Breast epithelium (tissue), 4 donors: Measurements from ENCODE around the gene PLA2G15. TPM values are rescaled to one million over a fixed set of nuclear protein-coding genes. Genes with fewer than 3 reads are reported as not detected.

Experiments used
- DNase-seq, 2 donors: peaks; one replicate each; pipeline ENCODE4 v3.0.0-alpha.2; 2019; ENCODE audit warnings: low spot score in 2 of 2
- H3K27ac ChIP-seq, 2 donors: fragments of 200-600 bp; sonication (generic) in 1 of 2; one replicate each; pipeline ENCODE4 v1.5.1; 2016 to 2019; ENCODE audit warnings: mild to moderate bottlenecking in 1 of 2
- H3K27me3 ChIP-seq, 2 donors: fragments of 200-600 bp; sonication (generic) in 1 of 2; one replicate each; pipeline versions ENCODE4 v1.5.1 to v1.6.0; 2017 to 2019; ENCODE audit warnings: control low read depth in 1 of 2, mild to moderate bottlenecking in 1 of 2
- H3K36me3 ChIP-seq: fragments of 200-600 bp; one replicate; pipeline ENCODE4 v1.5.1; 2019
- H3K4me1 ChIP-seq, 2 donors: fragments of 200-600 bp; sonication (generic); one replicate each; pipeline ENCODE4 v1.5.1; 2016 to 2019; ENCODE audit warnings: control low read depth in 1 of 2
- H3K4me3 ChIP-seq, 3 donors: fragments of 200-600 bp; sonication (generic); 1 replicate in 2 of 3; 2 replicates in 1 of 3; pipeline ENCODE4 v1.5.1; 2016 to 2019; ENCODE audit warnings: mild to moderate bottlenecking in 3 of 3, moderate library complexity in 2 of 3
- H3K9me3 ChIP-seq, 2 donors: fragments of 200-600 bp; sonication (generic) in 1 of 2; one replicate each; pipeline ENCODE4 v1.5.1; 2016 to 2019; ENCODE audit warnings: control low read depth in 1 of 2
- CTCF ChIP-seq, 3 donors: fragments of 450-650 bp; IDR thresholded peaks; one replicate each; pipeline ENCODE4 v1.5.1; 2016 to 2017; ENCODE audit warnings: antibody characterized with exemption in 3 of 3, mild to moderate bottlenecking in 3 of 3, moderate library complexity in 3 of 3
- POLR2A ChIP-seq: fragments of 450-650 bp; IDR thresholded peaks from one replicate; pipeline ENCODE4 v1.6.1; 2016; ENCODE audit warnings: antibody characterized with exemption, mild to moderate bottlenecking, moderate library complexity
- POLR2AphosphoS5 ChIP-seq, 3 donors: sonication (generic); formaldehyde crosslinking; IDR thresholded peaks; one replicate each; pipeline ENCODE4 v1.6.1; 2017; ENCODE audit warnings: antibody characterized with exemption in 3 of 3
- intact Hi-C: fragments of 100-400 bp; cut with DNase I; formaldehyde crosslinking; loops from one replicate; pipeline ENCODE4 v1.15.1; 2023; ENCODE audit warnings: low total_unique reads
- total RNA-seq, 3 donors: library from RNA; depleted of rRNA; stranded (reverse); fragments of >200 nt; gene quantifications; one replicate each; pipeline ENCODE4 v1.1.0, GENCODE V29; 2016

The PLA2G15 gene
- total RNA-seq, 3 donors from 2014 or later = 15.4 to 34.7 (median 19.8) TPM

GRCh38 chr16:68238029-68238345 is 7.2 kb upstream of the PLA2G15 start:
- H3K4me1 ChIP-seq = no peaks in the 10 kb centered on the region
- intact Hi-C loops = loop anchor here (10.0 kb wide), 1 partner anchor 153 kb away; the partner anchor contains the start of gene NFATC3
- DNase-seq = no peak
- no peaks in the 10 kb centered on the region for H3K36me3 ChIP-seq
- peak overlapping the region; percentile 59 to 72 (median 68) for H3K4me3 ChIP-seq
- no peaks in the 10 kb centered on the region for H3K27me3 ChIP-seq
- H3K9me3 ChIP-seq = no peaks in the 10 kb centered on the region
- TF ChIP-seq POLR2A = no peak
- TF ChIP-seq POLR2AphosphoS5 (IDR thresholded peaks at IDR 0.05) = no peak
- no peak for TF ChIP-seq CTCF (IDR thresholded peaks at IDR 0.05)
- peak overlapping the region; percentile 90 to 94 for H3K27ac ChIP-seq

GRCh38 chr16:68242085-68242484 is 3.1 kb upstream of the PLA2G15 start:
- no peak overlapping the region for H3K4me3 ChIP-seq
- H3K36me3 ChIP-seq = no peaks in the 10 kb centered on the region
- TF ChIP-seq CTCF (IDR thresholded peaks at IDR 0.05) (no peak), POLR2AphosphoS5 (IDR thresholded peaks at IDR 0.05) (no peak), POLR2A (no peak)
- intact Hi-C loops = no loop called here
- no peaks in the 10 kb centered on the region for H3K27me3 ChIP-seq
- H3K27ac ChIP-seq = no peak overlapping the region
- peaks cover 6 to 12% of the 10 kb centered on the region in 2 donors for H3K4me1 ChIP-seq
- DNase-seq = no peak
- no peaks in the 10 kb centered on the region for H3K9me3 ChIP-seq

- no peak for DNase-seq
- Histone ChIP-seq H3K4me3 (no peak overlapping the region), H3K4me1 (peaks cover 6 to 12% of the 10 kb centered on the region in 2 donors), H3K36me3 (no peaks in the 10 kb centered on the region), H3K9me3 (no peaks in the 10 kb centered on the region), H3K27ac (no peak overlapping the region), H3K27me3 (no peaks in the 10 kb centered on the region)
- intact Hi-C loops = no loop called here
- no peak for TF ChIP-seq POLR2AphosphoS5 (IDR thresholded peaks at IDR 0.05)
- TF ChIP-seq CTCF (IDR thresholded peaks at IDR 0.05) = no peak
- no peak for TF ChIP-seq POLR2A
Measured at GRCh38 chr16:68242926-68243858, 2.0 kb upstream of the PLA2G15 start.

- H3K27ac ChIP-seq = peak overlapping the region; percentile 35 to 49
- no peaks in the 10 kb centered on the region for H3K9me3 ChIP-seq
- intact Hi-C loops = no loop called here
- TF ChIP-seq POLR2A (no peak), CTCF (IDR thresholded peaks at IDR 0.05) (no peak), POLR2AphosphoS5 (IDR thresholded peaks at IDR 0.05) (no peak)
- no peaks in the 10 kb centered on the region for H3K36me3 ChIP-seq
- peak overlapping the region; percentile 88 to 92 (median 91) for H3K4me3 ChIP-seq
- DNase-seq = no peak
- no peaks in the 10 kb centered on the region for H3K27me3 ChIP-seq
- H3K4me1 ChIP-seq = peaks cover 6 to 12% of the 10 kb centered on the region in 2 donors
Measured at GRCh38 chr16:68244481-68244902, 681 bp upstream of the PLA2G15 start.

- Histone ChIP-seq H3K27me3 (no peaks in the 10 kb centered on the region), H3K27ac (no peak overlapping the region), H3K4me1 (peaks cover 6 to 12% of the 10 kb centered on the region in 2 donors), H3K4me3 (peak overlapping the region; percentile 88 to 92 (median 91)), H3K9me3 (no peaks in the 10 kb centered on the region), H3K36me3 (no peaks in the 10 kb centered on the region)
- intact Hi-C loops = no loop called here
- TF ChIP-seq CTCF (IDR thresholded peaks at IDR 0.05) (no peak), POLR2AphosphoS5 (IDR thresholded peaks at IDR 0.05) (no peak), POLR2A (no peak)
- no peak for DNase-seq
Measured at GRCh38 chr16:68246121-68246520, 948 bp downstream of the PLA2G15 start.
